ENCODE measurements around the gene DOCK4.

Gene DOCK4

DNA sequence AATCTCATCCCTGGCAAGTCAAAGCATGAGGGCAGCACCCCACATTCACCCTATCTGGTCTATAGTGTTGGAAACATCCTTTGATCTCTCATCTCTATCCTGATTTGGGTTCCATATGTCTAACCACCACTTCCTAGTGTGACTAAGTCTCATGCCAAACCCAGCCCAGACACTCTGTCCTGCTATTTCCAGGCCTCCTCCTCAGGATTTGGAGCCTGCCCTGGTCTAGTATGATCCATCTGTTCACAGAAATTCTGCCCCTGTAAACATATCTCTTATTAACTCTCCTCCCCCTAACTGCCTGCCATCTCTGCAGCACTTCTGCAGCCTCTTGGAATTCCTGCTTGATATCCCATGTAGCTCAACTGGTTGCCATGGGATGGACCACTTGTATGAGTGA lies 323.0 kb downstream of the DOCK4 start:
- DNase-seq: no peak

GRCh38 chr7:111878785-111879184 lies 327.4 kb downstream of the DOCK4 start:
- no peak for DNase-seq

GRCh38 chr7:111877931-111878330 lies 328.3 kb downstream of the DOCK4 start:
- no peak for DNase-seq

- DNase-seq: no peak
Measured at GRCh38 chr7:111873963-111874690, 332.1 kb downstream of the DOCK4 start.

GRCh38 chr7:111873326-111873646 lies 332.9 kb downstream of the DOCK4 start:
- no peak for DNase-seq

GRCh38 chr7:111872450-111873325 lies 333.5 kb downstream of the DOCK4 start:
- DNase-seq: no peak

DNA sequence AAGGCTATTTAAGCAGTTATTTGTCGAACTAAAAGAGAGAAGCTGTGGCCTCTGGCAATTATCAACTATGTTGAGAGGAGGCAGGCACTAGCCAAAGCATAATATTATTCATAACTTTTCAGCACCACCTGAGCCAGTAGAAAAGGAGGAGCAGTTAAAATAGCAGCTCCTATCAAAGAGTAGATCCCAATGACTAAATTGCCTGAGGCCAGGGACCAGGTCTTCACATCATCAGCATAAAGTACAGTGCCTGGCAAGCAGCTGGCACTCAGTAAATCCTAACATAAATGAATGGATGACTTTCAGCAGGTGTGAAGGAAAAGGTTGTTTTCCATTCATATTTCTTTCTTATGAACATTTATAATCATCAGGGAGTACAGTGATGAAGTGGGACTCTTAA lies 334.9 kb downstream of the DOCK4 start:
- no peak for DNase-seq

DNA sequence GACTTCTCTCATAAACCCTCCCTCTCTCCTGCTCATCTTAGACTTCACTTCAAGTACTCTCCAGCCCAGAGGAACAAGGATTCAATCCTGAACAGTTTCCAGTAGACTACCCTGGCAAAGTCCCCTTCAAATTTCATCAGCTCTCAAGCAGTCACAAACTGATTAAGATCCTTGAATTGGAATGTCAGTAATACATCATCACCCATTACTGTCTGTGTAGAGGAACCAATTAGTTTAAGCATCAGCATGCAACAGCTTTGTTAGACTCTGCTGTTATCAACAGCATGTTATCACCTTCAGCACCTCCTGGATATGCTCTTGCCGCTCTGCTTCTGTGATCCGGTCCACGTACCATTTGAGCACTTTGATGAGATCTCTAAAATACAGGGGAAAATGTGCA lies 336.9 kb downstream of the DOCK4 start:
- DNase-seq: no peak

GRCh38 chr7:111867348-111867931 lies 338.8 kb downstream of the DOCK4 start:
- DNase-seq: no peak

- no peak for DNase-seq
Measured at GRCh38 chr7:111866787-111867186, 339.4 kb downstream of the DOCK4 start.

DNA sequence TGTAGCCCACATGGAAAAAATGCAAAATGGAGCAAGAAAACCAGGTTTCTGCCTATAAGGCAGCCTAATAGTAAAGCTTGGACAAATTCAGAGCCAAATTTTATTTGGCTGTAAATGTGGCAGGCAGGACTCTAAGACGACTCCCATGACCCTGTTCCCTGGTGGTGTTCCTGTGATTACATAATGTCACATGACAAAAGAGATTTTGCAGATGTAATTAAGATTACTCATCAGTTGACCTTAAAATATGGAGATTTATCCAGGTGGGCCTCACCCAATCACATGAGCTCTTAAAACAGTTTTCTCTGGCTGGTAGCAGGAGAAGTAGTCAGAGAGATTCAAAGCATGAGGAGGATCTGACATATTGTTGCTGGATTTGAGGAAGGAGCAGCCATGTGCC lies 340.8 kb downstream of the DOCK4 start:
- DNase-seq: no peak

DNA sequence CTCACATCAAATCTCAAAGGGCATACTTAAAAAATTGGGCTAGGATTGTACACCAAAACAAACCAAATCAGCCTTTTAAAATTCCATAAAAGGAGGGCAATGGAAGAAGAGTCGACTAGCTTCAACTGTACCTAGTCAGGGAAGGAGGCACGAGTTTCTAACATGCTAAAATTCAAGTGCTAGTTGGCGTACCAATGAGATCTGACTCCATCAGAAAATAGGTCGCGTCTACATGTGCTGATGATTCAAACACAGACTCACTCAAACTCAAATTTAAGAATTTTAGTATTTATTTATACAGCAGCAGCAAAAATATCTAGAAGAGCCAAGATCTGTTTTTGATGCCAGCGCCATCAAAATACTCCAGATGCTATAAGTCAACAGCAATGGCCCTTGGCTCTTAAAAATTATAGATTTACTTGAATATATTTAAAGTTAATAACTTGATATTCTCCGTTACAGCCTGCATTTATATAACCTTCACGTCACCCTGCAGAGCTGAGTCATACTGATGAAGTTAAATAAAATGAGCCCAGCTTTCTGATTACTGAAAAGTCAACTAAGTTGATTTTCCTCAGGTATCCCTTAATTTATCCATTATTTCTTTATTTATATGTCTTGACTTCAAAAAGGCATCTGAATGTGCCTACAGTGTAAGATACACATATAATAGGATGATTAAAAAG lies 341.8 kb downstream of the DOCK4 start:
- no peak for DNase-seq

- no peak for DNase-seq
Measured at GRCh38 chr7:111863269-111863668, 342.9 kb downstream of the DOCK4 start.

- no peak for DNase-seq
Measured at GRCh38 chr7:111860248-111860647, 346.0 kb downstream of the DOCK4 start.

- DNase-seq: no peak
Measured at GRCh38 chr7:111858331-111858730, 347.9 kb downstream of the DOCK4 start.

DNA sequence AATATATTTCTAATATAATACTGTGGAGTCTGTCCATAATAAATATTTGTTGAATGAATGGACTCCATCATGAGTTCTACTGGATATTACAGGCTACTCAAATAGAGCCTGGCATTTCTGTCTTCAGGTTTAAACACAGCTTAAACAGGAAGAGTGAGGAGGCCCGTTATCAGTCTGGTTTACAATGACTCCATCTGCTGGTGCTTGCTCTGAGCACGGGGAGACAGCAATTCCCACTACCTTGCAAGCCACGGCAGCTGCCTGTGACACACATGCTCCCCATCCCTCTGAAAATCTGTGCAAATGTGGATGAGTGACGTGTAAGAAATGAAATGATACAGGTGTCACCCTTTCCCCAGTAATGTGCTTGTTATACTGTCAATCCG lies 350.4 kb downstream of the DOCK4 start:
- DNase-seq: no peak

DNA sequence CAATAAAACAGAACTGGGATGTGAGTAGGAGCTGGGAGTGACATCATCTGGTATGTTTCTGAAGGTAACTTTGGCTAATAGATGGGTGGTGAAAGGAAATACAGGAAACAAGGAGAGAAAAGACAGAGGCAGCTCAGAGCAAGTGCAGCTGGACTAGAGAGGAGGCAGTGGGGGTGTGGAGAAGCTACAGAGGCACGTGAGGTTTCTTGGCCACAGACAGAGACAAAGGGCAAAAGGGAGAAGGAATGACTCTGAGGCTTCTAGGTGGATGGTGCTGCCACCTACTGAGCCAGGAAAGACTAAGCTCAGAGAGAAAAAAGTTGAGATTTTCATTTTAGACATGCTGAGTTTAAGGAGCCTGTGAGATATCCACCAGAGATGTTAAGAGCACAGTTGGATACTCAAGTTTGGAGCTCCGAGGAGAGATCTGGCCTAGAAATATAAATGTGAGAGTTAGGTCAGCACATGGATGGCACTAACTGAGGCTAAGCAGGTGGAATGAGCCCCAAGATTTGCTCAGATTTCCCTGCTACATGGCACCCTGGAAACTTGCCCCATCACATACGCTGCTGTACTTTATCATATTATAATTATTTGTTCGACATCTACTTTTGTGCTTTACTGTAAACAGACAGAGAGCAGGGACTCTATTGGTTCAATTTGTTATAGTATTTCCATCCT lies 350.9 kb downstream of the DOCK4 start:
- no peak for DNase-seq

DNA sequence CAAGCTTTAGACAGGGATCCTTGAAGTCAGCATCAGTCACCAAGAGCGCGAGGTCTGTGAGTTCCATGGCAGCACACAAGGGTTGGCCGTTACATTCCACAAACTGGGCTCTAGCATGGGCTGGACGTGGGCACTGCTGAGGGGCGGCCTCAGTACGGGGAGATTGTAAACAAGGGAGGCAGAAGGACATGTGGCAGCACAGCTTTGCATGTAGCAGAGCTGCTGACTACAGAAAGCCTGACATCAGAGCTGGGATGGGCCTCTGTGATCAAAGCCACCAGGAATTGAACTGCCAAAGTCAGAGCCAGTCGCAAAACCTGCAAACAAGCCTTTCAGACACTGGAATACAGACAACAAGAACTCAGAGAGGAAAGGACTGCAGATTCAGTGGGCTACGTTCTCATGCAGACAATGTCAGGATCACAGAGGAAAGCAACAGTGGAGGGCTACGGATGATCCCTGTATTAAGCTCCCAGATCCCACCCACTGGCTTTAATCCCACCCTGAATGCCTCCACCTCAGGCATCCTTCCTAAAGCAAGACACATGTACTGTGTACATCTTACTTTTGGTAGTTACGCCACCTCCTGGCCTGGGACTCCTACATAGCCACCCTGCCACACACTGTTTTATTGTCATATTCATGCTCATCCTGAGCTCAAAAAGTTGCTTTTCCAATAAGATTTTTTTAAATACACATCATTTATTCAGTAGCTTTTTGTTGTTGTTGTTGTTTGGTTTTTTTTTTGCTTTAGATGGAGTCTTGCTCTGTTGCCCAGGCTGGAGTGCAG lies 352.8 kb downstream of the DOCK4 start:
- no peak for DNase-seq

GRCh38 chr7:111852081-111852480 lies 354.1 kb downstream of the DOCK4 start:
- no peak for DNase-seq

- no peak for DNase-seq
Measured at GRCh38 chr7:111846898-111847297, 359.3 kb downstream of the DOCK4 start.

DNA sequence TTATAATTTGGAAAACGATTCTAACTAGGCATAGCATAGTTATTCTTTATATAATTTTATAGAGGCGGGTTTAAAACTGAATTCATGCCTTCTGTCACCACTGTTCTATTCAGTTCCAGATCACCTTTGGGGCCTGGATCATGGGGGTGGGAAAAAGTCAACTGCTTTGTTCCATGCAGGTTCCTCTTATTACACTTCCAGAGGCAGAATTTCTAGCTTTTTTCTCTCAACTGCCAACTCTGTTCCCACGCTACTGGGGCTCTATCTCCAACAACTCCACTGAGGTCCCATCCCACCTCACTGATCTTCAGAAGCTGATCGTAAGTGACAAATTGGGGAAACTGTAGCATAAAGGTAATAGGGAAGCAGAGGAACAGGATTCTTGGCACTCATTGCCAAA lies 360.3 kb downstream of the DOCK4 start:
- DNase-seq: no peak

All from NCI-H187 (cell line).